Parathyroid adenoma (tissue), 2 donors: ENCODE data around the gene MDGA2.

ENCODE experiments used
- H2AFZ ChIP-seq: fragments of 300-600 bp; sonication (generic); one replicate; pipeline ENCODE4 v1.7.0; 2017; ENCODE audit warnings: antibody characterized with exemption, mild to moderate bottlenecking
- H3K27ac ChIP-seq: fragments of 300-600 bp; sonication (generic); one replicate; pipeline ENCODE4 v1.7.0; 2017
- H3K27me3 ChIP-seq: fragments of 300-600 bp; sonication (generic); one replicate; pipeline ENCODE4 v1.7.0; 2017; ENCODE audit warnings: low read length; ENCODE audit not compliant: control insufficient read depth, insufficient read depth
- H3K36me3 ChIP-seq: fragments of 300-600 bp; sonication (generic); one replicate; pipeline ENCODE4 v1.7.0; 2017; ENCODE audit warnings: low read length; ENCODE audit not compliant: control insufficient read depth, insufficient read depth
- H3K4me1 ChIP-seq: fragments of 300-600 bp; sonication (generic); one replicate; pipeline ENCODE4 v1.7.0; 2017; ENCODE audit warnings: control low read depth
- H3K4me2 ChIP-seq: fragments of 300-600 bp; sonication (generic); one replicate; pipeline ENCODE4 v1.7.0; 2017; ENCODE audit warnings: low read length
- H3K4me3 ChIP-seq: fragments of 300-600 bp; sonication (generic); one replicate; pipeline ENCODE4 v1.7.0; 2017; ENCODE audit warnings: low read depth, low read length
- H3K79me2 ChIP-seq: fragments of 300-600 bp; sonication (generic); one replicate; pipeline ENCODE4 v1.7.0; 2017; ENCODE audit warnings: control low read depth
- H3K9ac ChIP-seq: fragments of 300-600 bp; sonication (generic); one replicate; pipeline ENCODE4 v1.7.0; 2017; ENCODE audit warnings: mild to moderate bottlenecking
- H3K9me3 ChIP-seq: fragments of 300-600 bp; sonication (generic); one replicate; pipeline ENCODE4 v1.7.0; 2017; ENCODE audit warnings: low read length; ENCODE audit not compliant: control insufficient read depth
- TF ChIP-seq, protein P1 (sequence below): fragments of 300-600 bp; sonication (generic); IDR thresholded peaks from one replicate; pipeline ENCODE4 v1.7.0; 2017; ENCODE audit warnings: antibody characterized with exemption, mild to moderate bottlenecking
- donor health status: primary hyperparathyroidism.

The MDGA2 gene

DNA sequence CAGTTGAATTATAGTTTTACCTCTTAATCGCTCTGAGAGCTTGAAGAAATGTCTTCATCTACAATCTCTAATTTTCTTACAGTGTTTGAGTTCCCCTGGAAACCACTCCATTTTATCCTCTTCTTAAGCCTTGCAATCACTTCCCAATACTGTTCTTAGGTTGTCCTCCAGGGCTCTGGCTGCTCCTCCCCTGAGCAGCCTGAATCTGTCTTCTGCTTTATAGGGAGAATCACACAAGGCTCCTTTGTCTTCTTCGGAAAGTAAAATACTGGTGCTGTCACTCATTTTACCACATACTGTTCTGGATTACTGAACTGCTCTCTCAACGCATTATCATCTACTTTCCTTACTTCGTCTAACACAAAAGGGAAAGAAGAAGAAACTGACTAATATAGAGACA is 133.7 kb downstream of the MDGA2 start:
- Histone ChIP-seq H3K4me1 (no peaks in the 10 kb centered on the region), H3K27ac (no peak overlapping the region), H3K4me2 (no peak overlapping the region), H3K9ac (no peak overlapping the region), H3K27me3 (no peaks in the 10 kb centered on the region), H2AFZ (no peak overlapping the region), H3K9me3 (no peaks in the 10 kb centered on the region), H3K36me3 (no peaks in the 10 kb centered on the region), H3K4me3 (no peak overlapping the region), H3K79me2 (no peaks in the 10 kb centered on the region)
- TF ChIP-seq, protein P1, sequence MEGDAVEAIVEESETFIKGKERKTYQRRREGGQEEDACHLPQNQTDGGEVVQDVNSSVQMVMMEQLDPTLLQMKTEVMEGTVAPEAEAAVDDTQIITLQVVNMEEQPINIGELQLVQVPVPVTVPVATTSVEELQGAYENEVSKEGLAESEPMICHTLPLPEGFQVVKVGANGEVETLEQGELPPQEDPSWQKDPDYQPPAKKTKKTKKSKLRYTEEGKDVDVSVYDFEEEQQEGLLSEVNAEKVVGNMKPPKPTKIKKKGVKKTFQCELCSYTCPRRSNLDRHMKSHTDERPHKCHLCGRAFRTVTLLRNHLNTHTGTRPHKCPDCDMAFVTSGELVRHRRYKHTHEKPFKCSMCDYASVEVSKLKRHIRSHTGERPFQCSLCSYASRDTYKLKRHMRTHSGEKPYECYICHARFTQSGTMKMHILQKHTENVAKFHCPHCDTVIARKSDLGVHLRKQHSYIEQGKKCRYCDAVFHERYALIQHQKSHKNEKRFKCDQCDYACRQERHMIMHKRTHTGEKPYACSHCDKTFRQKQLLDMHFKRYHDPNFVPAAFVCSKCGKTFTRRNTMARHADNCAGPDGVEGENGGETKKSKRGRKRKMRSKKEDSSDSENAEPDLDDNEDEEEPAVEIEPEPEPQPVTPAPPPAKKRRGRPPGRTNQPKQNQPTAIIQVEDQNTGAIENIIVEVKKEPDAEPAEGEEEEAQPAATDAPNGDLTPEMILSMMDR = no peak

DNA sequence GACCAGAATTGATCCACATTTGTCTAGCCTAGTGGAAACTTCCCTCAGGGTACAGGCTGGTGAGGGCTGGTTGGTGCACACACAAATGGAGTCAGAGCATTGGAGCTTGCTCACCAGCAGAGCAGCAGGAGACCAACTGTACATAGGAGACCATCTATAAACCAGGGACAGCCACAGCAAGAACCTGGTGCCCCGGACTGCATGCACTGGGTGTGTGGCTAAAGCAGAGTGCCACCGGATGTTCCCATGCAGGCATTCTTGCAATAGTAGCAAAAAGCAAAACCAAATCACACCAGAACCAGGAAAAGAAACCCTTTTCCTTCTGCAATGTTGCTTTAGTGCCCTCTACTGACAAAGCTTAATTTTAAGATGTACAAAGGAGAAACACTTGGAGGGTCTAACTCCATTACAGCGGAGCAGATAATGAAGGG is 136.4 kb downstream of the MDGA2 start:
- Histone ChIP-seq H3K4me1 (no peaks in the 10 kb centered on the region), H3K9me3 (no peaks in the 10 kb centered on the region), H3K27ac (no peak overlapping the region), H3K36me3 (no peaks in the 10 kb centered on the region), H3K4me2 (no peak overlapping the region), H3K27me3 (no peaks in the 10 kb centered on the region), H3K9ac (no peak overlapping the region), H3K79me2 (no peaks in the 10 kb centered on the region), H2AFZ (no peak overlapping the region), H3K4me3 (no peak overlapping the region)
- TF ChIP-seq, protein P1 = no peak

DNA sequence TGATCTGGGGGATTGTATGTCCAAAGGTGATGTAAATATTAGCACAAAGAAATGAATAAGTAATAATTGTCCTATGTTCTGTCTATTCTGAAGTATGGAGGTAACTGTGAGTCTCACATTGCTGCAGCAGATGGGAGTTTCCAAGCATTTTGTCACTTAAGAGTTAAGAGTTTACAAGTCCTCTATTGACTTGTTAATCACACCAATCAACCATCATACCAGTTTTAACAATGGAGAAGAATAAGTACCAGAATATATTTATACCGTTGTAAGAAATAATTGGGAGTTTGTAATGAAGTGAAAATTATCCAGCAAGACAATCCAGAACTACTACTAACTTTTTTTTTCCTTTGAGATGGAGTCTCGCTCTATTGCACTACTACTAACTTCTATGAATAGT is 139.1 kb downstream of the MDGA2 start:
- no peaks in the 10 kb centered on the region for H3K9me3 ChIP-seq
- no peak overlapping the region for H3K9ac ChIP-seq
- H3K4me3 ChIP-seq = no peak overlapping the region
- no peaks in the 10 kb centered on the region for H3K27me3 ChIP-seq
- TF ChIP-seq, protein P1 = no peak
- no peak overlapping the region for H3K4me2 ChIP-seq
- H3K4me1 ChIP-seq = no peaks in the 10 kb centered on the region
- no peak overlapping the region for H2AFZ ChIP-seq
- no peaks in the 10 kb centered on the region for H3K79me2 ChIP-seq
- H3K27ac ChIP-seq = no peak overlapping the region
- no peaks in the 10 kb centered on the region for H3K36me3 ChIP-seq

DNA sequence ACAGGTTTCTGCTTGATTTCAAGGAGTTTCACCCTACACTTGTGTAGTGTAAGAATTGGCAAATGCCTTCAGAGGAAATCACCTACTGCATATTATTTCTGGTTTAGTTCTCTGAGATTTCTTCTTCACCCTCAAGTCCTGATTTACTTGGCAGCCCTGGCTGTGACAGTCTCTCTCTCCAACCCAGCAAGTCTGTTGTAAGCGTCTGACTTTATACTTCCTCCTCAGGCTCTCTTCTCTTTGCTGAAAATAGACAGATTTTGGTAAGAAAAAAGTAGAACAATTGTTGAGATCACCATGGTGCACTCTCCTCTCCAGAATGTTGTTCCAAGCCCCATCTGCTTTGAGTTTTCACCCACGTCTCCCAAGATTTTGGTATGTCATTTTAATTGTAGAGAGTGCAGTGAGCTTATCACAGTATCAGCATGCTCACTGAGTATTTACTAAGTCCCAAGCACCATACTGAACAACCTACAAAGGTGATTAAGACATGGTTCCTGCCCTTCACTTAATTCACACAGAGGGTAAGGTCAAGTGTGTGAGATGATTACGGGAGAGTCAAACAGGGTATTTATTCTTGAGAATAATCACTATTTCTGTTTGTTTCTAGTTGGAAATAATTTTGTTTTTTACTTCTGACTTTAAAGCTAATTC is 148.7 kb downstream of the MDGA2 start:
- no peak overlapping the region for H3K27ac ChIP-seq

More for the DNA sequence above, 148.7 kb downstream of the MDGA2 start:
- Histone ChIP-seq H3K4me1 (no peaks in the 10 kb centered on the region), H3K9ac (no peak overlapping the region), H3K4me2 (no peak overlapping the region), H3K27me3 (no peaks in the 10 kb centered on the region), H2AFZ (no peak overlapping the region), H3K9me3 (no peaks in the 10 kb centered on the region), H3K4me3 (no peak overlapping the region), H3K36me3 (no peaks in the 10 kb centered on the region), H3K79me2 (no peaks in the 10 kb centered on the region)
- TF ChIP-seq, protein P1 = no peak
